HFF-Myc (cell line): ENCODE data around the gene MGAM2.

Experiments
- DNase-seq: peaks from one replicate; pipeline ENCODE4 v3.0.0-alpha.2; 2011; ENCODE audit warnings: low read depth; ENCODE audit errors: extremely low read depth
- H3K4me3 ChIP-seq: replicated peaks from 2 replicates; pipeline ENCODE4 v1.5.1; 2011; ENCODE audit warnings: low read depth, mild to moderate bottlenecking, control low read depth, low read length
- TF ChIP-seq, protein P1 (sequence below): IDR thresholded peaks from 2 replicates; pipeline ENCODE4 v1.5.1; 2012; ENCODE audit warnings: mild to moderate bottlenecking, low read depth, low read length, control low read depth; ENCODE audit errors: missing control alignments

Gene MGAM2

DNA sequence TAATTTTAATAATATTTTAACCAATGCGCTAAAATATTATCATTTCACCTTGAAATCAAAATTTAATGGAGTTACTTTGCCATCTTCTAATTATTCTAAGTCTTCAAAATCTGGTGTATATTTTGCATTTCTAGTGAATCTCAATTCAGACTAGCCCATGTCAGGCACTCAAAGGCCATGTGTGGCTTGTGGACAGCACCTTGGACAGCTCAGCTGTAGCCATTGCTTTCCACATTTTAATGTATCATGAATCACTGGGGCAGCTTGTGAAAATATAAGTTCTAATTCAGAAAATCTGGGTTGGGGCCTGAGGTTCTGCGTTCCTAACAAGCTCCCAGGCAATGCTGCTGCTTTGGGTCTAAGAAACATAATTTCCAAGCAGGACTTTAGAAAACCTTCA is 57.2 kb downstream of the MGAM2 start:
- H3K4me3 ChIP-seq, result no peak overlapping the region
- DNase-seq, result no peak
- TF ChIP-seq, protein P1, sequence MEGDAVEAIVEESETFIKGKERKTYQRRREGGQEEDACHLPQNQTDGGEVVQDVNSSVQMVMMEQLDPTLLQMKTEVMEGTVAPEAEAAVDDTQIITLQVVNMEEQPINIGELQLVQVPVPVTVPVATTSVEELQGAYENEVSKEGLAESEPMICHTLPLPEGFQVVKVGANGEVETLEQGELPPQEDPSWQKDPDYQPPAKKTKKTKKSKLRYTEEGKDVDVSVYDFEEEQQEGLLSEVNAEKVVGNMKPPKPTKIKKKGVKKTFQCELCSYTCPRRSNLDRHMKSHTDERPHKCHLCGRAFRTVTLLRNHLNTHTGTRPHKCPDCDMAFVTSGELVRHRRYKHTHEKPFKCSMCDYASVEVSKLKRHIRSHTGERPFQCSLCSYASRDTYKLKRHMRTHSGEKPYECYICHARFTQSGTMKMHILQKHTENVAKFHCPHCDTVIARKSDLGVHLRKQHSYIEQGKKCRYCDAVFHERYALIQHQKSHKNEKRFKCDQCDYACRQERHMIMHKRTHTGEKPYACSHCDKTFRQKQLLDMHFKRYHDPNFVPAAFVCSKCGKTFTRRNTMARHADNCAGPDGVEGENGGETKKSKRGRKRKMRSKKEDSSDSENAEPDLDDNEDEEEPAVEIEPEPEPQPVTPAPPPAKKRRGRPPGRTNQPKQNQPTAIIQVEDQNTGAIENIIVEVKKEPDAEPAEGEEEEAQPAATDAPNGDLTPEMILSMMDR, result no peak

DNA sequence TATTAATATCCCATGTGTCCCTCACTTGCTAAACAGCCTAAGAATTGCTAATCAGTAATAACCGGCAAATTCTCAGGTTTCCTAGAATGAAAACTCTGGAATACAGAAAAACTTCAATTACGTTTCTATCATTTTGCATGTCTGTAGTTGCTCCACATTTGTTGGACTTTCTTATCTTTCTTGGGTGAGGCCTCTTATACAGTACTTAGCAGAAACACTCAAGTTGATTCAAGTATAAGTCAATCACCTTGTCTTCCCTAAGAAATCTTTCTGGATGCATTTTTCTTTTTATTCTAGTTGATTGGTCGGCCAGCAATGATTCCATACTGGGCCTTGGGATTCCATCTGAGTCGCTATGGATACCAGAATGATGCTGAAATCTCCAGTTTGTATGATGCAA is 61.4 kb downstream of the MGAM2 start:
- no peak overlapping the region for H3K4me3 ChIP-seq
- DNase-seq, result no peak
- TF ChIP-seq, protein P1, result no peak

DNA sequence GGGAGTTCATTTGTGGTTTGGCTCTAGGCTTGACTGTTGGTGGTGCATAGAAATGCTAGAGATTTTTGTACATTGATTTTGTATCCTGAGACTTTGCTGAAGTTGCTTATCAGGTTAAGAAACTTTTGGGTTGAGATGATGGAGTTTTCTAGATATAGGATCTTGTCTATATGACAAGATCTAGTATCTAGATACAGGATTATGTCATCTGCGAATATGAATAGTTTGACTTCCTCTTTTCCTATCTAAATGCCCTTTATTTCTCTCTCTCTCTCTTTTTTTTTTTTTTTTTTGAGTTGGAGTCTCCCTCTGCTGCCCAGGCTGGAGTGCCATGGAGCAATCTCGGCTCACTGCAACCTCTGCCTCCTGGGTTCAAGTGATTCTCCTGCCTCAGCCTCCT is 62.9 kb downstream of the MGAM2 start:
- no peak overlapping the region for H3K4me3 ChIP-seq
- TF ChIP-seq, protein P1, result no peak
- no peak for DNase-seq

DNA sequence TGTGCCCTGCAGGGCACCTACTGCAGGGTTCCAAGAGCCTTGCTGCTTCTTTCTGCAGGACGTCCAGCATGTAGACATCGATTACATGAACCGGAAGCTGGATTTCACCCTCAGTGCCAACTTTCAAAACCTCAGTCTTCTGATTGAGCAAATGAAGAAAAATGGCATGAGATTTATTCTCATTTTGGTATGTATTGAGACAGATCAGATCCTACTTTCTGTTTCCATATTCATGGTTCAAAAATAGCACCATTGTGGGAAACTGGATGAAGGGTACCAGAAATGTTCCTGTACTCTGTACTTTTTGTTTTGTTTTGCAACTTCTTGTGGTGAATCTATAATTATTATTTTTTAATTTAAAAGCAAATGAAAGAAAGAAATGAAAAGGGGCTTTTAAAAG is 64.1 kb downstream of the MGAM2 start:
- H3K4me3 ChIP-seq, result no peak overlapping the region
- no peak for DNase-seq
- TF ChIP-seq, protein P1, result no peak

DNA sequence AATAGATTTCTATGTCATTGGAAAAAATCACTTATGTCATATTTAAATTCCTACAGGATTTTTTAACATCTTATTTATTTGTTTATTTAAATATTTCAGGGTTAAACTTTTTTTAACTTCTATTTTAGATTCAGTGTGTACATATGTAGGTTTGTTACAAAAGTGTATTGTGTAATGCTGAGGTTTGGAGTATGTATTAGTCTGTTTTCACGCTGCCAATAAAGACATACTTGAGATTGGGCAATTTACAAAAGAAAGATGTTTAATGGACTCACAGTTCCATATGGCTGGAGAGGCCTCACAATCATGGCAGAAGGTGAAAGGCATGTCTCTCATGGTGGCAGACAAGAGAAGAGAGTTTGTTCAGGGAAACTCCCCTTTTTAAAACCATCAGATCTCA is 65.4 kb downstream of the MGAM2 start:
- no peak overlapping the region for H3K4me3 ChIP-seq
- no peak for DNase-seq
- TF ChIP-seq, protein P1, result no peak

DNA sequence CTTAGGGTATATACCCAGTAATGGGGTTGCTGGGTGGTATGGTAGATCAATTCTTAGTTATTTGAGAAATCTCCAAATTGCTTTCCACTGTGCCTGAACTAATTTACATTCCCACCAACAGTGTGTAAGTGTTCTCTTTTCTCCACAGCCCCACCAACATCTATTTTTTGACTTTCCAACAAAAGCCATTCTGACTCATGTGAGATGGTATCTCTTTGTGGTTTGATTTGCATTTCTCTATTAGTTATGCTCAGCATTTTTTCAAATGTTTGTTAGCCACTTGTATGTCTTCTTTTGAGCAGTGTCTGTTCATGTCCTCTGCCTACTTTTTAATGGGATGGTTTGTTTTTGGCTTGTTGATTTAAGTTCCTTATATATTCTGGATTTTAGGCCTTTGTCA is 66.4 kb downstream of the MGAM2 start:
- no peak overlapping the region for H3K4me3 ChIP-seq
- TF ChIP-seq, protein P1, result no peak
- no peak for DNase-seq

DNA sequence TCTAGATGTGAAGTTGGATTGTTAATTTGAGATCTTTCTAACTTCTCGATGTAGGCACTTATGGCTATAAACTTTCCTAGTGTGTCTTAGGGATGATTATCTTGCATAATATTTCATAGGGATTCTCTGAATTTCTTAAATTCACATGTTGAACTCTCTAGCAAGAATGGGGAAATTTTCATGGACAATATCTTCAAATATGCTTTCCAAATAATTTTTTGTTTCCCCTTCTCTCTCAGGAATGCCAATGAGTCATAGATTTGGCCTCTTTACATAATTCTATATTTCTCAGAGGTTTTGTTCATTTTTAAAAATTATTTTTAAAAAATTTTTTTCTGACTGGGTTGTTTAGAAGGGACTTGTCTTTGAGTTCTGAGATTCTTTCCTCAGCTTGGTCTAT is 68.9 kb downstream of the MGAM2 start:
- no peak for DNase-seq
- TF ChIP-seq, protein P1, result no peak
- no peak overlapping the region for H3K4me3 ChIP-seq
